Neural cell (in vitro differentiated cells): Measurements from ENCODE around the gene HOXD3.

Experiments
- CTCF ChIP-seq: fragments of 450-650 bp; IDR thresholded peaks from 2 replicates; pipeline ENCODE4 v1.5.1; 2014; ENCODE audit warnings: antibody characterized with exemption, mild to moderate bottlenecking, moderate library complexity; ENCODE audit not compliant: poor library complexity, severe bottlenecking
- EZH2 ChIP-seq: fragments of 200-600, 300-800 bp; shearing (Covaris generic), sonication (generic); IDR thresholded peaks from 2 replicates; pipeline ENCODE4 v1.6.1; 2014; ENCODE audit warnings: antibody characterized with exemption, low read length, borderline replicate concordance, mild to moderate bottlenecking; ENCODE audit not compliant: insufficient read depth, poor library complexity, severe bottlenecking
- MXI1 ChIP-seq: fragments of 450-650 bp; conservative IDR thresholded peaks from 2 replicates; pipeline ENCODE4 v1.6.1; 2014; ENCODE audit warnings: antibody characterized with exemption, mild to moderate bottlenecking; ENCODE audit not compliant: poor library complexity, severe bottlenecking
- POLR2AphosphoS5 ChIP-seq: IDR thresholded peaks from 2 replicates; pipeline ENCODE4 v1.6.1; 2012
- RAD21 ChIP-seq: fragments of 450-650 bp; conservative IDR thresholded peaks from 2 replicates; pipeline ENCODE4 v1.6.1; 2014; ENCODE audit warnings: antibody characterized with exemption, mild to moderate bottlenecking, moderate library complexity
- REST ChIP-seq: IDR thresholded peaks from 2 replicates; pipeline ENCODE4 v1.6.1; 2012; ENCODE audit warnings: borderline replicate concordance
- TAF1 ChIP-seq: IDR thresholded peaks from 2 replicates; pipeline ENCODE4 v1.6.1; 2012; ENCODE audit warnings: low read depth

- no peak for TF ChIP-seq EZH2
- no peak for TF ChIP-seq RAD21
- TF ChIP-seq CTCF, result no peak
- TF ChIP-seq MXI1, result no peak
- TF ChIP-seq REST, result no peak
- TF ChIP-seq TAF1, result no peak
- TF ChIP-seq POLR2AphosphoS5, result no peak
These were observed 35.2 kb downstream of the HOXD3 start for GRCh38 chr2:176192351-176192750.
